ENCODE results near the gene CYP2S1.

Gene CYP2S1

GRCh38 chr19:41195675-41196497 is 2.9 kb downstream of the CYP2S1 start:
- no peak for DNase-seq

- no peak for DNase-seq
Observed at GRCh38 chr19:41198559-41198958, 5.5 kb downstream of the CYP2S1 start.

GRCh38 chr19:41203371-41203770 is 10.4 kb downstream of the CYP2S1 start:
- no peak for DNase-seq

- DNase-seq = peak; percentile 74 to 87
Observed at GRCh38 chr19:41204338-41204737, 11.3 kb downstream of the CYP2S1 start.

GRCh38 chr19:41205995-41206394 is 13.0 kb downstream of the CYP2S1 start:
- DNase-seq = no peak

- DNase-seq = no peak
Observed at GRCh38 chr19:41206456-41206855, 13.4 kb downstream of the CYP2S1 start.

- no peak for DNase-seq
Observed at GRCh38 chr19:41206926-41207750, 14.1 kb downstream of the CYP2S1 start.

GRCh38 chr19:41214161-41214560 is 21.1 kb downstream of the CYP2S1 start:
- no peak for DNase-seq

- DNase-seq = no peak
Observed at GRCh38 chr19:41217741-41218140, 24.7 kb downstream of the CYP2S1 start.

- DNase-seq = no peak
Observed at GRCh38 chr19:41218249-41218614, 25.2 kb downstream of the CYP2S1 start.

GRCh38 chr19:41218615-41219507 is 25.8 kb downstream of the CYP2S1 start, which contains the start of gene AXL:
TSS of gene AXL (plus strand) at chr19:41219223. CDS start at chr19:41219393, 170 bp downstream.
- DNase-seq = no peak

GRCh38 chr19:41219924-41220567 is 27.0 kb downstream of the CYP2S1 start:
- DNase-seq = no peak

- no peak for DNase-seq
Observed at GRCh38 chr19:41220811-41221210, 27.8 kb downstream of the CYP2S1 start.

GRCh38 chr19:41221514-41222205 is 28.6 kb downstream of the CYP2S1 start:
- DNase-seq = no peak

GRCh38 chr19:41222240-41222639 is 29.2 kb downstream of the CYP2S1 start:
- no peak for DNase-seq

GRCh38 chr19:41223431-41224234 is 30.6 kb downstream of the CYP2S1 start:
- no peak for DNase-seq

GRCh38 chr19:41224632-41225031 is 31.6 kb downstream of the CYP2S1 start:
- DNase-seq = no peak

GRCh38 chr19:41225238-41226052 is 32.4 kb downstream of the CYP2S1 start:
- DNase-seq = no peak

GRCh38 chr19:41226053-41226873 is 33.2 kb downstream of the CYP2S1 start:
- no peak for DNase-seq
